ENCODE data around the gene NUDT3. TPM values are rescaled to one million over a fixed set of nuclear protein-coding genes. Genes with fewer than 3 reads are reported as not detected.

The NUDT3 gene
- total RNA-seq, 4 donors from 2014 or later: 32.2 to 66.3 (median 46.9) TPM

GRCh38 chr6:34289137-34289536 lies 103.3 kb downstream of the NUDT3 start:
- Histone ChIP-seq H3K27ac (no peak overlapping the region), H3K27me3 (no peaks in the 10 kb centered on the region), H3K9me3 (no peaks in the 10 kb centered on the region), H3K4me1 (peaks cover 0 to 27% (median 3%) of the 10 kb centered on the region in 3 donors), H3K36me3 (peaks cover 0 to 64% of the 10 kb centered on the region in 2 donors), H3K4me3 (no peak overlapping the region)
- TF ChIP-seq POLR2A (IDR thresholded peaks at IDR 0.05) (no peak), POLR2AphosphoS5 (IDR thresholded peaks at IDR 0.05) (no peak), EP300 (IDR thresholded peaks at IDR 0.05) (no peak), CTCF (IDR thresholded peaks at IDR 0.05) (no peak)
- WGBS, 2 donors (ENCODE audit: low coverage in 1 of 2): 50 to 92% methylated on average over 1 to 2 of the region's 11 CpGs
- ATAC-seq: no peak

- ATAC-seq: no peak
- H3K4me1 ChIP-seq: peaks cover 0 to 31% (median 3%) of the 10 kb centered on the region in 3 donors
- WGBS, 2 donors (ENCODE audit: low coverage in 1 of 2): 35 to 36% methylated on average over 5 of the region's 5 CpGs
- no peaks in the 10 kb centered on the region for H3K9me3 ChIP-seq
- no peak overlapping the region for H3K27ac ChIP-seq
- H3K36me3 ChIP-seq: peaks cover 0 to 64% of the 10 kb centered on the region in 2 donors
- H3K4me3 ChIP-seq: no peak overlapping the region
- TF ChIP-seq EP300 (IDR thresholded peaks at IDR 0.05) (no peak), CTCF (IDR thresholded peaks at IDR 0.05) (no peak)
- no peaks in the 10 kb centered on the region for H3K27me3 ChIP-seq
These were observed 103.9 kb downstream of the NUDT3 start for GRCh38 chr6:34288581-34288980.

- Histone ChIP-seq H3K4me1 (peaks cover 0 to 41% (median 3%) of the 10 kb centered on the region in 3 donors), H3K9me3 (no peaks in the 10 kb centered on the region), H3K4me3 (no peak overlapping the region), H3K36me3 (peaks cover 0 to 40% of the 10 kb centered on the region in 2 donors), H3K27me3 (no peaks in the 10 kb centered on the region), H3K27ac (peak overlapping the region in 3 of 4 donors; percentile 21 to 43 (median 24))
- ATAC-seq: no peak
- no peak for TF ChIP-seq POLR2AphosphoS5 (IDR thresholded peaks at IDR 0.05)
- no peak for TF ChIP-seq EP300 (IDR thresholded peaks at IDR 0.05)
- TF ChIP-seq CTCF (IDR thresholded peaks at IDR 0.05): no peak
- no peak for TF ChIP-seq POLR2A (IDR thresholded peaks at IDR 0.05)
- WGBS, 2 donors (ENCODE audit: low coverage in 1 of 2): 60 to 78% methylated on average over 2 to 4 of the region's 4 CpGs
These were observed 106.9 kb downstream of the NUDT3 start for GRCh38 chr6:34285448-34286164.

- 80 to 83% methylated on average over 1 to 4 of the region's 4 CpGs for WGBS, 2 donors (ENCODE audit: low coverage in 1 of 2)
- Histone ChIP-seq H3K27ac (peak overlapping the region in 3 of 4 donors; percentile 21 to 43 (median 24)), H3K27me3 (no peaks in the 10 kb centered on the region), H3K36me3 (peaks cover 0 to 45% of the 10 kb centered on the region in 2 donors), H3K9me3 (no peaks in the 10 kb centered on the region), H3K4me1 (peaks cover 0 to 45% (median 3%) of the 10 kb centered on the region in 3 donors), H3K4me3 (no peak overlapping the region)
- peak; percentile 90 for ATAC-seq
- TF ChIP-seq CTCF (IDR thresholded peaks at IDR 0.05) (no peak), POLR2A (IDR thresholded peaks at IDR 0.05) (no peak), POLR2AphosphoS5 (IDR thresholded peaks at IDR 0.05) (peak; percentile 26), EP300 (IDR thresholded peaks at IDR 0.05) (no peak)
These were observed 107.7 kb downstream of the NUDT3 start for GRCh38 chr6:34284563-34285447.

Measured in gastroesophageal sphincter (tissue), 4 donors.